ENCODE results near the gene SRC.

SRC gene

GRCh38 chr20:37315021-37315451 is 30.9 kb upstream of the SRC start:
- peak; percentile 89 for DNase-seq (ENCODE audit: low read depth)

DNA sequence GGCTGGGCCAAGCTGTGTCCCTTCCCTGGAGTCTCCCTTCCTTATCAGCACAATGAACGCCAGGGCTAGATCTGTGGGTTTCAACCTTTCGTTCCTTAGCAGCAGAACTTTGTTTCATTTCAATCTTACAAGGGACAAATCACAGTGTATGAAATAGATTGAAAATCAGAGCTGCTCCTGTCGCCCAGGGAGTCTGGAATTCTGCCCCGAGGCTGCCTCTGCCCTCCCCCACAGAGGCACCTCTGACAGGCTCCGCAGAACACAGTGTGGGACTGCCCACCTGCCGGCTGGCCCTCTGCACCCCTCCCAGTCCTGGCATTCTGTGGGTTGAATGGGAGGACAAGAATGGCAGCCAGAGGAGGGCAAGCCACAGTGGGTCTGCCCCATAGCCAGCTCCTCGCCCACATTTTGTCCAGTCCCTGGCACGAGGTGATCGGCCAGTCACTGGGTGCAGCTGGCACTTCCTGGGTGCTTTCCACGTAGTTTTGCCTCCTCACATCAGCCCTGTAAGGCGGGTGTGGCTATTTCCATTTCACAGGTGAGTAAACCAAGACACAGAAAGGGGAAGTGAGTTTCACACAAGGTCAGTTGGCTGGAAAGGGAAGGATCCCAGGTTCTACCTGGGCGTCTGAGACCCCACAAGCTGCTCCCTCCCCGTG is 30.4 kb upstream of the SRC start:
- DNase-seq (ENCODE audit: low read depth) = no peak

DNA sequence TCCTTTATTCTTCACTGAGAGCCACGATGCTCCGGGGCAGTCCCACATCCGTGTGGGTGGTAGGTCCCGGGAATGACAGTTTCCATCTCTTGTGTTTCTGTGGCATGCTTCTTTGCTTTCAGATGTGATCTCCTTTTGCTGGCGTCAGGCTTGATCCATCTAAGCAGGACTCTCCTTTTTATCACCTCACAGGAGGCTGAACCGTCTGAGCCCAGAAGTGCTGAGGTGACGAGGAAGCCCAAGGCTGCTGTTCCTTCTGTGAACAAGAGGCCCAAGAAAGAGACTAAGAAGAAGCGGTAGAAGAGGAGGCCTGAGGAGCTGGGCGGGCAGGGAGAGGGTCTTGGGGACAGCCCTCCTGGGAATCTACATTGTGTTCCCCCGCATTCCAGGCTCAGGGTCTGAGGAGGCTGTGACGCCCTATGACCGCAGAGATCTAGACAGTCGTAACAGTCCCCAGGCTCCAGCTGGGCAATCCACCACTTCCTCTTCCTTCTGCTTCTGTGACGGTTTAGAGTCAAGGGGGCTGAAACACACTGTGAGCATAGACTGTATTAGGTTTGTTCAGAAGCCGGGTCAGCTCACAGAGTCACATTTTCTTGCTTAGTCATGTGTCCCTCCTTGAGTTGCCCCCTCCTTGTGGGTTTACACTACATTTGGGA is 29.7 kb upstream of the SRC start:
- DNase-seq (ENCODE audit: low read depth) = no peak

DNA sequence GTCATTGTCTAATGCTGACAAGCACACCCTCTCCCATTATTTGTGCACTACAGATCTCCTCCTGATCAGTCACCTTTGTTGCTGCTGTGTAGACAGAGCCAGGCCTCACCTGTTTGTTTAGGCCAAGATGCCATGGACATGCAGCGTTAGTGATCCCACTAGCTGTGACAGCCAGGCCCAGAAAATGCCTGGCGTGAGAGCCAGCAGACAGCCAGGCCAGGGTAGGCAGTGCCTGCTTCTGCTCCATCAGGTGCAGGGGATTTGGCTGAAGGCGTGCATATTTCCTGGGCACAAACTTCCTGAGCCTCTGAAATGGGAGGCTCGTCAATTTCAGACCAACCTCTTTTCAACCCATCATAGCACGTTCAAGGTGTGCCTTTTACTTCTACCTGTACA is 29.2 kb upstream of the SRC start:
- no peak for DNase-seq (ENCODE audit: low read depth)

DNA sequence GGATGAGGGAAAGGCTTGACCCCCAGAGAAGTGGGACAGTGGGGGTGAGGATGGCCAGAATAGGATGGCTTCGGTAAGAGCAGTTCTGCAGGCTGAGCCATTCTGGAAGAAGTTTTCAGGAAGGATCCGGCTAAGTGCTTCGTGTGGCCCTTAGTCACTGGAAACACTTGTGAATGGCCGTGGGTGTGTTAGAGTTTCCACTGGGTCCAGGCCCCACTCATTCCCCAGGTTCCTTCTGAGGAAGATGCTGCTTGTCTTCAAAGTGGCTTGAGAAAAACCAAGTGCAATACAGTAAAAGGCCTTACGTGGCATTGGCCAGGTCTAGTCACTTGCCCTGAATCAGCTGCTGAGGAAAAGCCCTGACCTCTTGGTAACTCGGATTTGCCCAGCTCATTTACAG is 28.6 kb upstream of the SRC start:
- DNase-seq (ENCODE audit: low read depth) = no peak

DNA sequence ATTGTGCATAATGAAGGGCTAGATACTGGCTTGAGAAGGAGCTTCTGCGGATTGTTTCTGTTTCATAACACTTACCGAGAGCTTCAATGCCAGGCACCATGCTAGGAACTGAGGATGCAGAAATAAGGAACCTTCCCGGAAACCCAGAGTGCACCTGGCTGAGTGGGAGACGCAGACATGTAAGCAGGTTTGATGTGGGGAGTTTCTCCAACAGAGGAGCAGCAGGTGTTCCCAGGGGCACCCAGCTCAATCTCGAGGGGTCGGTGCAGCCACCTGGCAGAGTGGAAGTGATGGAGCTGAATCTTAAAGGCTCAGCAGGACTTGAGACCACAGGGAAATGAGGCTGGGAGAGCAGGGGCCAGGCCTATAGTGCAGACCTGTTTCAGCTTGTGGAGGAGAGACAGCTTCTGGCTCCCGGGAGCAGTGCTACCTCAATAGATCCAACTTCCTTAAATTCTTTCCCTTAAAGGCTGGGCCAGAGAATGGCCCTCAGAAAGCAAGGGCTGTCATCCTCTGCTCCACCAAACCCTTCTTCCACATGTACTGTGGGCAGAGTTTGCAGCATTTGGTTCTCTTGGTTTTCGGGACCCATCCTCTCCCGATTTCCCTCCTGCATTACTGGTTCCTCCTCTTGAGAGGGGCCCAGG is 27.8 kb upstream of the SRC start:
- no peak for DNase-seq (ENCODE audit: low read depth)

DNA sequence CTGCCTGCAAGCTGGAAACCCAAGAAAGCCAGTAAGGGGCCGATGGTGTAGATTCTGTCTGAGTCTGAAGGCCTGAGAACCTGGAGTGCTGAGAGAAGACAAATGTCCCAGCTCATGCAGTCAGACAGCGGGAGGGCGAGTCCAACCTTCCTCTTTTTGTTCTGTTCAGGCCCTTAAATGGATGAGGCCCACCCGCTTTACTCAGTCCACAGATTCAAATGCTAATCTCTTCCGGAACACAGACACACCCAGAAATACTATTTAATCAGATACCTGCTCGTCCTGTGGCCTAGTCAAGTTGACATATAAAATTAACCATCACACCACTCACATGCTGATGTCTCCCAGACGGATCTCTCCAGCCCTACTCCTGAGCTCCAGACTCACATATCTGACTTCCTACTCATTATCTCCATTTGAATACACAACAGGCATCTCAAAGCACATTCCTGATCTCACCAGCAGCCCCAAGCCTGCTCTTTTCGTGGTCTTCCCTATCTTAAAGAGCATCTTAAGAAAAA is 26.7 kb upstream of the SRC start:
- peak; percentile 91 for DNase-seq (ENCODE audit: low read depth)

GRCh38 chr20:37323985-37324384 is 22.0 kb upstream of the SRC start:
- peak; percentile 94 for DNase-seq (ENCODE audit: low read depth)

GRCh38 chr20:37325206-37325605 is 20.7 kb upstream of the SRC start:
- DNase-seq (ENCODE audit: low read depth) = no peak

GRCh38 chr20:37326666-37327065 is 19.3 kb upstream of the SRC start:
- DNase-seq (ENCODE audit: low read depth) = peak; percentile 38

DNA sequence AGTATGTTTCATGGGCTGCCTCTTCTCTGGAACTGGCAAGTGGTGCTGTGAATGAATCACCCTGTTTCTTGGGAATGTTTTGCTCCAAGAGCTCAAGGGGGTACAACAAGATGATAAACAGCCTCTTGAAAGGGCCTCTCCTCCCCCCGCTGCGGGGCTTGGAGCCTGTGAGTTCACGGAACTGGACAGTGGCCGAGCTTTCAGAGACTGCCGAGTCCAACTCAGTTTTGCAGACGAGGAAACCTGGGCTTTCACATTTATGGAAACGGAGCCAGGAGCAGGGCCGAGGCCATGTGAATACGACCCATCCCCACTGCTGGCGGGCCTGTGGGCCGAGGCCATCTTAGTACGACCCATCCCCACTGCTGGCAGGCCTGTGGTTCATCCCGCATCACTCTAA is 18.2 kb upstream of the SRC start:
- peak; percentile 87 for DNase-seq (ENCODE audit: low read depth)

GRCh38 chr20:37328149-37328945 is 17.6 kb upstream of the SRC start:
- DNase-seq (ENCODE audit: low read depth) = no peak

- DNase-seq (ENCODE audit: low read depth) = no peak
Observed at GRCh38 chr20:37329481-37330165, 16.3 kb upstream of the SRC start.

DNA sequence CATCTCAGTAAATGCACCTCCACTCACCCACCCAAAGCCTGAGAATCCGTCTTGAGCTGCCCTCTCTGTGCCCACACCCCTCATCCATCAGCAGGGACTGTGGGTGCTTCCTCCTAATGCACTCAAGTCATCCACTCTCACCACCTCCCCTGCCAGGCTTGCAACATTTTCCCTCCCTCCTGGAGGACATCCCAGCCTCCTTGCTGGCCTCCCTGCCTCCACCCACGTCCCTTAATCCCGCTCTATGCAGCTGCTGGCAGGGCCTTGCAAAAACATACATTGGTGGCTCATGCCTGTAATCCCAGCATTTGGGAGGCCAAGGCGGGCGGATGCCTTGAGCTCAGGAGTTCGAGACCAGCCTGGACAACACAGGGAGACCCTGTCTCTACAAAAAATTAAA is 15.6 kb upstream of the SRC start:
- DNase-seq (ENCODE audit: low read depth) = no peak

GRCh38 chr20:37331060-37331857 is 14.7 kb upstream of the SRC start:
- DNase-seq (ENCODE audit: low read depth) = no peak

GRCh38 chr20:37333130-37333847 is 12.7 kb upstream of the SRC start:
- DNase-seq (ENCODE audit: low read depth) = no peak

- DNase-seq (ENCODE audit: low read depth) = no peak
Observed at GRCh38 chr20:37333848-37334318, 12.1 kb upstream of the SRC start.

DNA sequence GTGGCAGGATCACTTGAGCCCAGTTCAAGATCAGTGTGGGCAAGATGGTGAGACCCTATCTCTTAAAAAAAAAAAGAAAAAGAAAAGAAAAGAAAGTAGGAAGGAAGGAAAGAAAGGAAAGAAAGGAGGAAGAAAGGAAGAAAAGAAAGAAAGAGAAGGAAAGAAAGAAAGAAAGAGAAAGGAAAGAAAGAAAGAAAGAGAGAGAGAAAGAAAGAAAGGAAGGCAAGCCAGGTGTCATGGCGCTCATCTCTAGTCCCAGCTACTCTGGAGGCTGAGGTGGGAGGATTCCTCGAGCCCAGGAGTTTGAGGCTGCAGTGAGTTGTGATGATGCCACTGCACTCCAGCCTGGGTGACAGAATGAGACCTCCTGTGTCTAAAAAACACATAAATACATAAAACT is 11.5 kb upstream of the SRC start:
- no peak for DNase-seq (ENCODE audit: low read depth)

- DNase-seq (ENCODE audit: low read depth) = peak; percentile 55
Observed at GRCh38 chr20:37335642-37336368, 10.1 kb upstream of the SRC start.
